HG03439 (cell line): Measurements from ENCODE around the gene TP53TG3.
"Not testable (repeated sequence)": the region's sequence is repeated elsewhere in the genome, so short reads cannot be mapped to it uniquely, and the experiment has no call there.

Experiments used
- ATAC-seq: cut with Tn5 transposase; IDR thresholded peaks from one replicate; pipeline ENCODE4 v1.9.1; 2021; ENCODE audit warnings: mild to moderate bottlenecking, moderate library complexity; ENCODE audit not compliant: unreplicated experiment

TP53TG3 gene, protein sequence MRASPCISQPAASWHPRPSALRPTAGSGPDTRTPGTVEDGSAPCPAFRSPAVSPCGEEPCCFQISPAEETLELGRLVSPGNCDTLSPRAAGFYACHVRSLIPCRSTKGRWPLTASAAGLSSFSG

GRCh38 chr16:32676065-32676464 lies at the start of gene TP53TG3:
TSS of gene TP53TG3 (minus strand) at chr16:32676165. CDS start at chr16:32676097, 68 bp downstream.
- ATAC-seq: not testable (repeated sequence)

- not testable (repeated sequence) for ATAC-seq
Measured at GRCh38 chr16:32650876-32651275, 25.1 kb downstream of the TP53TG3 start.

DNA sequence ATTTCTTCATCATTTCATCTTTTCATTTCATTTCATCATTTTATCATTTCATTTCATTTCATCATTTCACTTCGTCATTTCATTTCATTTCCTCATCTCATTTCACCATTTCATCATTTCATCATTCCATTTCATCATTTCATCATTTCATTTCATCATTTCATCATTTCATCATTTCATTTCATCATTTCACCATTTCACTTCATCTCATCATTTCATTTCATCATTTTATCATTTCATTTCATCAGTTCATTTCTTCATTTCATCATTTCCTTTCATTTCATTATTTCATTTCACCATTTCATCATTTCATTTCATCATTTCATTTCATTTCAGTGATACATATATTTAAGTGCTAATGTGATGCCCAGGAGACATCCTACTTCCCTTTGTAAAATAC lies 28.4 kb downstream of the TP53TG3 start:
- not testable (repeated sequence) for ATAC-seq

DNA sequence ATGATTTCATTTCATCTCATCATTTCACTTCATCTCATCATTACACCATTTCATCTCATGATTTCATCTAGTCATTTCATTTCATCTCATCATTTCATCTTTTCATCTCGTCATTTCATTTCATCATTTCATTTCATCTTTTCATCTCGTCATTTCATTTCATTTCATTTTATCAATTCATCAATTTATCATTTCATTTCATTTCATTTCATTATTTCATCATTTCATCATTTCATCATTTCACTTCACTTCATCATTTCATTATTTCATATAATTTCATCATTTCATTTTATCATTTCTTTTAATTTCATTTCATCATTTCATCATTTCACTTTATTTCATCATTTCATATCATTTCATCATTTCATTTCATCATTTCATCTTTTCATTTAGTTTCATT lies 29.2 kb downstream of the TP53TG3 start:
- ATAC-seq: not testable (repeated sequence)

DNA sequence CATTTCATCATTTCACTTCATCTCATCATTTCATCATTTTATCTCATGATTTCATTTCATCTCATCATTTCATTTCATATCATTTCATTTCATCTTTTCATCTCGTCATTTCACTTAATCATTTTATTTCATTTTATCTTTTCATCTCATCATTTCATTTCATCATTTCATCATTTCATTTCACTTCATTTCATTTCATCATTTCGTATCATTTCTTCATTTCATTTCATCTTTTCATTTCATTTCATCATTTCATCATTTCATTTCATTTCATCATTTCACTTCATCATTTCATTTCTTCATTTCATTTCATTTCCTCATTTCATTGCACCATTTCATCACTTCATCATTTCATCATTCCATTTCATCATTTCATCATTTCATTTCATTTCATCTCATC lies 29.8 kb downstream of the TP53TG3 start:
- ATAC-seq: not testable (repeated sequence)

GRCh38 chr16:32645278-32645908 lies 30.6 kb downstream of the TP53TG3 start:
- ATAC-seq: not testable (repeated sequence)

- ATAC-seq: not testable (repeated sequence)
Measured at GRCh38 chr16:32644715-32645114, 31.2 kb downstream of the TP53TG3 start.

DNA sequence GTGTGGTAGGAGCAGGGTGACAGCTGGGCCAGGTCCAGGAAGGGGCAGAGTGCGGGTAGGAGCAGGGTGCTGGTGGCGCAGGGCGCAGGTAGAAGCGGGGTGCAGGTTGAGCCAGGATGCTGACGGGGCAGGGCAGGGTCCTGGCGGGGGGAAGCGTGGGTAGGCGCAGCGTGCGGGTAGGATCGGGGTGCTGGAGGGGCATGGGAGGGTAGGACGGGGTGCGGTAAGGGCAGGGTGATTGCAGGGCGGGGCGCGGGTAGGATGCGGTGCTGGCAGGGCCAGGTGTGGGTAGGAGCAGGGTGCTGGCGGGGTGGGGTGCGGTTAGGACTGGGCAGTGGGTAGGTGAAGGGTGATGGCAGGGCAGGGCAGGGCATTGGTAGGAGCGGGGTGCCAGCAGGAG lies 38.4 kb downstream of the TP53TG3 start:
- not testable (repeated sequence) for ATAC-seq

GRCh38 chr16:32632096-32632495 lies 43.9 kb downstream of the TP53TG3 start:
- not testable (repeated sequence) for ATAC-seq
